Measurements from ENCODE around the gene BEX4. TPM values are rescaled to one million over a fixed set of nuclear protein-coding genes. Genes with fewer than 3 reads are reported as not detected.
"Not testable (repeated sequence)": the region's sequence is repeated elsewhere in the genome, so short reads cannot be mapped to it uniquely, and the experiment has no call there.

BEX4 gene
- total and polyA plus RNA-seq, 4 experiments from 2014 or later: 38.9 to 101 (median 48.9) TPM

DNA sequence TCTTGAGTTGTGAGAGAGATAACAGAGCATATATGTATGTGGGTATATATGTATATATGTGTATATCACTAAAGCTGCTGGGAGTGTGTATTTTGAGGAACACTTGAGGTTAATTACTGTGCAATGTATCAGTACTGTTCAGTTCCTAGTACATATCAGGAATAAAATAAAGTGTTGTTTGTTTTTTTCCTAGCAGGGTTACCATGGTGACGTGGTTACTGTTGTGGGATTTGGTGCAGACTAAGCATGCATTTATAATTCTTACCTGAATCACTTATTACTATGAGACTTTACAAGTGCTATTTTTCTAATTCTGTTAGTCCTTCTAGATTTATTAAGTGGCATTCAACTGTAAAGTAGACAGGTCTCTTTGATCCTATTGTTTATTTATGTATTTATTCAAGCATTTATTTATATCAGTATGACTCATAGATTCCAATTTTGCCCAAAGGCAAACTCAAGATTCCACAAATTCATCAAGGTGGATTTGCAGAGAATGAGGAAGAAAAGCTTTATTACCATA lies 26.9 kb upstream of the BEX4 start:
- Mint-ChIP-seq H3K9me3 (no peaks in the 10 kb centered on the region), H3K36me3 (no peaks in the 10 kb centered on the region), H3K27ac (no peak overlapping the region), H3K4me1 (peaks cover 0 to 10% (median 2%) of the 10 kb centered on the region in 4 donors), H3K27me3 (peaks cover 0 to 1% of the 10 kb centered on the region in 2 donors), H3K4me3 (no peak overlapping the region)
- no peak for DNase-seq
- no peaks in the 10 kb centered on the region for H3K9me3 ChIP-seq (ENCODE audit: control insufficient read depth in 1 of 2, low read length in 2 of 2)
- no peaks in the 10 kb centered on the region for H3K4me1 ChIP-seq (ENCODE audit: insufficient read depth, low read length)
- intact Hi-C loops (cut with micrococcal nuclease): no loop called here
- H3K36me3 ChIP-seq (ENCODE audit: insufficient read depth, low read length): no peaks in the 10 kb centered on the region
- H3K27ac ChIP-seq (ENCODE audit: low read depth, low read length): no peak overlapping the region
- POLR2A ChIA-PET (ENCODE audit: partially characterized antibody): no interaction called here
- H3K4me3 ChIP-seq (ENCODE audit: low read length in 2 of 2): no peak overlapping the region
- CTCF ChIA-PET (ENCODE audit: partially characterized antibody): no interaction called here
- no peaks in the 10 kb centered on the region for H3K27me3 ChIP-seq (ENCODE audit: insufficient read depth, low read length)

- peak overlapping the region in 2 of 7 donors; percentile 5 to 49 for H3K27ac Mint-ChIP-seq
- CTCF ChIA-PET (ENCODE audit: partially characterized antibody): no interaction called here
These were observed 17.1 kb upstream of the BEX4 start for GRCh38 chrX:103197721-103198306.

GRCh38 chrX:103198668-103199067 lies 16.2 kb upstream of the BEX4 start:
- H3K36me3 ChIP-seq (ENCODE audit: insufficient read depth, low read length); H3K4me3 Mint-ChIP-seq; H3K27me3 Mint-ChIP-seq; H3K4me1 ChIP-seq (ENCODE audit: insufficient read depth, low read length); H3K36me3 Mint-ChIP-seq; POLR2A ChIA-PET (ENCODE audit: partially characterized antibody); H3K9me3 ChIP-seq (ENCODE audit: control insufficient read depth in 1 of 2, low read length in 2 of 2); H3K4me1 Mint-ChIP-seq; H3K27ac Mint-ChIP-seq; intact Hi-C loops (cut with micrococcal nuclease); DNase-seq; H3K9me3 Mint-ChIP-seq; H3K27ac ChIP-seq (ENCODE audit: low read depth, low read length); H3K4me3 ChIP-seq (ENCODE audit: low read length in 2 of 2); CTCF ChIA-PET (ENCODE audit: partially characterized antibody); H3K27me3 ChIP-seq (ENCODE audit: insufficient read depth, low read length): not testable (repeated sequence)

More at GRCh38 chrX:103197721-103198306, 17.1 kb upstream of the BEX4 start:
- Mint-ChIP-seq H3K9me3 (no peaks in the 10 kb centered on the region), H3K4me1 (peaks cover 0 to 8% (median 3%) of the 10 kb centered on the region in 4 donors), H3K4me3 (peak overlapping the region in 3 of 8 donors; percentile 7 to 25 (median 14)), H3K36me3 (no peaks in the 10 kb centered on the region), H3K27me3 (peaks cover 0 to 4% of the 10 kb centered on the region in 2 donors)
- Histone ChIP-seq H3K4me1 (ENCODE audit: insufficient read depth, low read length) (no peaks in the 10 kb centered on the region), H3K27ac (ENCODE audit: low read depth, low read length) (no peak overlapping the region), H3K36me3 (ENCODE audit: insufficient read depth, low read length) (no peaks in the 10 kb centered on the region), H3K4me3 (ENCODE audit: low read length in 2 of 2) (no peak overlapping the region), H3K9me3 (ENCODE audit: control insufficient read depth in 1 of 2, low read length in 2 of 2) (no peaks in the 10 kb centered on the region), H3K27me3 (ENCODE audit: insufficient read depth, low read length) (no peaks in the 10 kb centered on the region)
- POLR2A ChIA-PET (ENCODE audit: partially characterized antibody): no interaction called here
- no peak for DNase-seq
- intact Hi-C loops (cut with micrococcal nuclease): no loop called here

- Histone ChIP-seq H3K27me3 (ENCODE audit: insufficient read depth, low read length) (no peaks in the 10 kb centered on the region), H3K4me3 (ENCODE audit: low read length in 2 of 2) (no peak overlapping the region), H3K36me3 (ENCODE audit: insufficient read depth, low read length) (no peaks in the 10 kb centered on the region), H3K9me3 (ENCODE audit: control insufficient read depth in 1 of 2, low read length in 2 of 2) (no peaks in the 10 kb centered on the region), H3K27ac (ENCODE audit: low read depth, low read length) (no peak overlapping the region), H3K4me1 (ENCODE audit: insufficient read depth, low read length) (no peaks in the 10 kb centered on the region)
- Mint-ChIP-seq H3K36me3 (no peaks in the 10 kb centered on the region), H3K9me3 (no peaks in the 10 kb centered on the region), H3K4me1 (peaks cover 0 to 8% (median 3%) of the 10 kb centered on the region in 4 donors), H3K27ac (no peak overlapping the region), H3K4me3 (no peak overlapping the region), H3K27me3 (peaks cover 1 to 5% of the 10 kb centered on the region in 2 donors)
- POLR2A ChIA-PET (ENCODE audit: partially characterized antibody): no interaction called here
- DNase-seq: no peak
- intact Hi-C loops (cut with micrococcal nuclease): no loop called here
- CTCF ChIA-PET (ENCODE audit: partially characterized antibody): no interaction called here
These were observed 13.9 kb upstream of the BEX4 start for GRCh38 chrX:103201041-103201440.

- Histone ChIP-seq H3K4me3 (ENCODE audit: low read length in 2 of 2) (no peak overlapping the region), H3K27me3 (ENCODE audit: insufficient read depth, low read length) (no peaks in the 10 kb centered on the region), H3K36me3 (ENCODE audit: insufficient read depth, low read length) (no peaks in the 10 kb centered on the region), H3K9me3 (ENCODE audit: control insufficient read depth in 1 of 2, low read length in 2 of 2) (no peaks in the 10 kb centered on the region), H3K27ac (ENCODE audit: low read depth, low read length) (no peak overlapping the region), H3K4me1 (ENCODE audit: insufficient read depth, low read length) (peaks cover 4% of the 10 kb centered on the region)
- H3K4me1 Mint-ChIP-seq: peaks cover 0 to 6% (median 4%) of the 10 kb centered on the region in 4 donors
- H3K27ac Mint-ChIP-seq: no peak overlapping the region
- ChIA-PET CTCF (ENCODE audit: partially characterized antibody) (interaction anchor here (0.5 to 2.4 kb wide), 5 partner anchors 20 to 280 kb away, joined by 3 to 33 read pairs (median 5); no protein-coding TSS in a partner anchor), POLR2A (ENCODE audit: partially characterized antibody) (no interaction called here)
- no peaks in the 10 kb centered on the region for H3K9me3 Mint-ChIP-seq
- intact Hi-C loops (cut with micrococcal nuclease): loop anchor here (10.0 kb wide), 1 partner anchor 135 kb away; no protein-coding TSS in a partner anchor
- peaks cover 0 to 4% of the 10 kb centered on the region in 2 donors for H3K36me3 Mint-ChIP-seq
- H3K4me3 Mint-ChIP-seq: no peak overlapping the region
- peaks cover 1 to 2% of the 10 kb centered on the region in 2 donors for H3K27me3 Mint-ChIP-seq
- DNase-seq: no peak
These were observed 4.9 kb upstream of the BEX4 start for GRCh38 chrX:103210056-103210455.

GRCh38 chrX:103211012-103211715 lies 3.7 kb upstream of the BEX4 start:
- Histone ChIP-seq H3K4me3 (ENCODE audit: low read length in 2 of 2) (no peak overlapping the region), H3K9me3 (ENCODE audit: control insufficient read depth in 1 of 2, low read length in 2 of 2) (no peaks in the 10 kb centered on the region), H3K27me3 (ENCODE audit: insufficient read depth, low read length) (no peaks in the 10 kb centered on the region), H3K27ac (ENCODE audit: low read depth, low read length) (no peak overlapping the region), H3K36me3 (ENCODE audit: insufficient read depth, low read length) (no peaks in the 10 kb centered on the region), H3K4me1 (ENCODE audit: insufficient read depth, low read length) (peaks cover 9% of the 10 kb centered on the region)
- peak; percentile 39 to 50 (median 44) for DNase-seq
- Mint-ChIP-seq H3K4me3 (no peak overlapping the region), H3K27ac (peak overlapping the region in 1 of 7 donors; percentile 23), H3K4me1 (peaks cover 0 to 11% (median 4%) of the 10 kb centered on the region in 4 donors), H3K9me3 (no peaks in the 10 kb centered on the region), H3K27me3 (peaks cover under 1 to 1% of the 10 kb centered on the region in 2 donors), H3K36me3 (peaks cover 0 to 7% of the 10 kb centered on the region in 2 donors)
- CTCF ChIA-PET (ENCODE audit: partially characterized antibody): interaction anchor here (0.8 to 2.7 kb wide), 20 partner anchors 9 to 279 kb away, joined by 3 to 33 read pairs (median 4); partner anchors contain the start of gene TCEAL8
- intact Hi-C loops (cut with micrococcal nuclease): loop anchor here (1.0 to 10.0 kb wide), 4 partner anchors 37 to 278 kb away; no protein-coding TSS in a partner anchor
- POLR2A ChIA-PET (ENCODE audit: partially characterized antibody): interaction anchor here (1.0 to 2.0 kb wide), 3 partner anchors 42 to 253 kb away, joined by 3 to 10 read pairs (median 3); no protein-coding TSS in a partner anchor

All from CD4-positive, alpha-beta memory T cell (primary cell).